ENCODE results near the gene TECR.
"Not testable (repeated sequence)": the region's sequence is repeated elsewhere in the genome, so short reads cannot be mapped to it uniquely, and the experiment has no call there.

Gene TECR, protein sequence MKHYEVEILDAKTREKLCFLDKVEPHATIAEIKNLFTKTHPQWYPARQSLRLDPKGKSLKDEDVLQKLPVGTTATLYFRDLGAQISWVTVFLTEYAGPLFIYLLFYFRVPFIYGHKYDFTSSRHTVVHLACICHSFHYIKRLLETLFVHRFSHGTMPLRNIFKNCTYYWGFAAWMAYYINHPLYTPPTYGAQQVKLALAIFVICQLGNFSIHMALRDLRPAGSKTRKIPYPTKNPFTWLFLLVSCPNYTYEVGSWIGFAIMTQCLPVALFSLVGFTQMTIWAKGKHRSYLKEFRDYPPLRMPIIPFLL

GRCh38 chr19:14529254-14530004 is at the start of gene TECR:
Gene TECR (plus strand): TSS chr19:14529594. CDS start chr19:14529697, 103 bp downstream.
- DNase-seq, result peak; percentile 99

DNA sequence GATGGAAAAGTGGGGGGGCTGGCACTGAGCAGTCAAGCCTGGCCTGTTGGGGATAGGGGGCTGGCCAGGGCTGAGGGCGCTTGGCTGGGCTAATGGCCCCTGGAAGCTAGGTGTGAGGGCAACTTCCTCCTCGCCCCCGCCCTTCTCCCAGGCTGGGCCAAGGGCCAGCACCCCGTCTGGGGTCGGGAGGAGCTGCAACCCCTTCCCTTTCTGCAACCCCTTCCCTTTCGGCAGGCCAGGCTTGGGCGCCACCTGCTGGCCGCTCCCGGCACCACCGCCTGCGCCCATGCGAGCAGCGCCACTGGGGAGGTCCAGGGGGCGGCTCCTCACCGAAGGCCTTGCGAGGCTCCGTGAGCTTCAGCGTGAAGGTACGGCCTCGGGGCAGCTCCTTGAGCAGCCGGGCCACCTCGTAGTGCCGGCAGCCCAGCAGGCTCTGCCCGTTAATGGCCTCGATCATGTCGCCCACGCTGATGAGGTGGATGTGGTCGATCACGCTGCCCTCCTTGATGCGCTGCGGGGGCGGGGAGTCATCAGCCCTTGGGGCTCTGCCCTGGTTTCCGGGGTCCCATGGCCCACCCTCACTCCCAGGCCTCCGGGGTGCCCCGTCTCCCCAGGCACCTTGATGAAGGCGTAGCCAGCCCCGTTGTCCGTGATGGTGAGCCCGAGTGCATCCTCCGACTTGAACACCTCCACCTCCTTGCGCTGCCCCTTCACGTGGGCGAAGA is 49.3 kb upstream of the TECR start:
- DNase-seq, result no peak

- DNase-seq, result no peak
Observed at GRCh38 chr19:14480700-14481079, 48.7 kb upstream of the TECR start.

DNA sequence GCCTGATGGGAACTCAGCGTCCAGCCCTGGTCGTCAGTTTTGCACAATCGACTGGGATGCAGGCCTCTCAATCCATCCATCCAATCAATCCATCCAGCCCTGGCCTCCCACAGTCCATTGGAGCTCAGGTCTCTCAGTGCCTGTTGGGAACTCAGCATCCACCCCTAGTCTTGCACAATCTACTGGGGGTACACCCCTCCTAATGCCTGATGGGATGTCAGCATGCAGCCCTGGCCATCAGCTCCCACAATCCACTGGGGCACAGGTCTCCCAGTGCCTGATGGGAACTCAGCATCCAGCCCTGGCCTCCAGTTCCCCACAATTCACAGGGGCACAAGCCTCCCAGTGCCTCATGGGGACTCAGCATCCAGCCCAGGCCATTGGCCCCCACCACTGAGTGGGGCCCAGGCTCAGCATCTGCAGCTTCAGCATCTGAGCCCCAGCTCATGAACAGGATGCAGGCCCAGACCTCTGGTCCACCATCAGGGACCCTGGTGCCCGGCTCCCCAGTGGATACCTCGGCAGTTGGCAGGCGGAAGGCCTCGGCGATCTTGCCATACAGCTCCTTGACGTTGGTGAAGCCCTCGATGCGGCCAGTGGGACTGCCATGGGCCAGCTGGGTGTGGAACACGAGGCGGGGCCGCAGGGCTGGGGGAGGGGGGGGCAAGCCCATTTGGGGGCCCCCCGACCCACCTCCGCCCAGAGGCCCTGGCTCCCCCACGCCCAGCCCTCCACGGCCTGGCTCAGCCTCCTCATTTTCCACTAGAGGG is 47.0 kb upstream of the TECR start:
- no peak for DNase-seq

- DNase-seq, result no peak
Observed at GRCh38 chr19:14487370-14488125, 41.8 kb upstream of the TECR start.

- DNase-seq, result no peak
Observed at GRCh38 chr19:14492756-14493337, 36.5 kb upstream of the TECR start.

DNA sequence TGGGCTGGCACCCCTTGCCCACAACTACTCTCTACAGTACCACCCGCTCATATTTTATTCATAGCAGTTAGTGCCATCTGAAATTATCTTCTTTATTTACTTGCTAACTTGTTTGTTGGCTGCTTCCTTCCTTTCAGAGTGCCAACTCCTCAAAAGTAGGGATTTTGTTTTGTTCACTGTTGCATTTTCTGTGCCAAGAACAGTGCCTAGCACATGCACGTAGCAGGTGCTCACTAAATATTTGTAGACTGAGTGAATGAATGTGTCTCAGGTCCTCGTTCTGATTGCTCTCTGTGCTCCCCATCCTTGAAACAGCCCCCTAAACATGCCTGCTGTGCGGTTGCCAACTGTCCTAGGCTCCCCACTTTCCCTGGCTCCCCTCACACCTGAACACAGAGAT is 35.0 kb upstream of the TECR start:
- DNase-seq, result no peak

DNA sequence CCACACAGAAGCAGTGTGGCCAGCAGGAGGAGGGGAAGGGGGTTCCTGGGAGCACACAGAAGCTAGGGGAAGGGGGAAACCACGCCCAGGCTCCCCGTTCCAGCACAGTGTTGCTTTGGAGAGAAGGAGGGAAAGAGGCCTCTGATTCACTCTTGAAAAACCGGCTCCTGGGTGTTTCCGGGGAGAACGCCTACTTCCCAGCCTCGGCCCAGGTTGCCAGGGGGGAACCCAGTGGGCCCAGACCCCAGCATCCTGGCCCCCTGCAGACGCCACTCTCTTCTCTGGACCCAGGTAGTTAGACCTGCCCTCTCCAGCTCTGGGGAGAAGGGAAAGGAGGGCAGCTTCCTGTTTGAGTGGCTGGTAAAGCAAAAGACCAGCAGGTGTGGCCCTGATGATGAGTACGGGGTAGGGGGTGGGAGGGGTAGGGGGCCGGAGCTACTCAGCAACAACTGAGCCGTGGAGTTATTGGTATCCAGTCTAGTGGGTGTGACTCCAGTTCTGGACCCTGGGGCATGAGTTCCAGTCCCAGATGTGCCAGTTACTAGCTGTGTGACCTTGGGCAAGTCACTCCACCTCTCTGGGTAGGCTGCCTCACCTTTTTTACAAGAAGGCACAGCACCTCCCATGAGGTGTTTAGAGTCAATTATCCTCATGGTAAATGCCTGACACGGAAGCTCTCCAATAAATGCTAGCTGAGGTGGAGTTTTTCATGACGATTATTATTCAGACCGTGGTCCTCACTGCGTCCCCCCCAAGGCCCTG is 34.3 kb upstream of the TECR start:
- DNase-seq, result no peak

GRCh38 chr19:14495672-14496028 is 33.7 kb upstream of the TECR start:
- DNase-seq, result no peak

DNA sequence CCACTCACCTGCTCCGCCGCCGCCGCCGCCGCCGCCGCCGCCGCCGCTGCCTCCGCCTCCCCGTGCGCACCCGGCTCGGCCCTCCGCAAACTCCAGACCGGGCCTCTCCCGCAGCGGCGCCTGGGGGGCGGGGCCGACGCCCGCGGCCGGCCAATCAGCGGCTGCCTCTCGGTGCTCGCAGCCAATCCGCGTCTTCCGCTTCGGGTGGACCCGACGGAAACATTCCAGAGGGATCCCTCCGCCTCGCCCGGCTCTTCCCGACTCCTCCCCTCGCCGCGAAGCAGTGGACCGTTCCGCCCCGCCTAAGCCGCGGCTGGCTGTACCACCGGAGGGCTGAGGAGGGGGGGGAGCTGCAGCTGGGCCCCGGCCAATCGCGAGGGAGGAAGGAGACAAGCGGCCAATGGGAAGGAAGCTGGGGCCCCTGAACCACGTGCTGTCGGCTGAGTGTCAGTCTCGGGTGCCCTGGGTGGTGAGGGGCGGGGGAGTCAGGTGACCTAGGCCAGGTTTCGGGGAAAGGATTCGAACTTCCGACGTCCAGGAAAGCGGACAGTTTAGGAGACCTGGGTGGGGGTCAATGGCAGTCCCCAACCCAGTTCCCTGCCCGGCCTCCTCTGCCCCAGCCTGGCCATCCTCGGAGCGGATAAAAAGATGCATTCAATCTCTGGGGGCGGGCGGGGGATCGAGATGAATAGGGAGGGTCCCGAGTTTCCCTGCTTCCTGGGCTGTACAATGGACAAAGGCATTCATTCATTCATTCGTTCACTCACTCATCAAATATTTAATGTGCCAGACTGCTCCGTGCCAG is 33.2 kb upstream of the TECR start, which contains the start of gene GIPC1:
Gene GIPC1 (minus strand): TSS at position 99 of the 805 bp plus-strand sequence. CDS start 13,151 bp downstream, outside the sequence.
- peak; percentile 98 for DNase-seq

- DNase-seq, result peak; percentile 40
Observed at GRCh38 chr19:14496834-14497227, 32.6 kb upstream of the TECR start.

DNA sequence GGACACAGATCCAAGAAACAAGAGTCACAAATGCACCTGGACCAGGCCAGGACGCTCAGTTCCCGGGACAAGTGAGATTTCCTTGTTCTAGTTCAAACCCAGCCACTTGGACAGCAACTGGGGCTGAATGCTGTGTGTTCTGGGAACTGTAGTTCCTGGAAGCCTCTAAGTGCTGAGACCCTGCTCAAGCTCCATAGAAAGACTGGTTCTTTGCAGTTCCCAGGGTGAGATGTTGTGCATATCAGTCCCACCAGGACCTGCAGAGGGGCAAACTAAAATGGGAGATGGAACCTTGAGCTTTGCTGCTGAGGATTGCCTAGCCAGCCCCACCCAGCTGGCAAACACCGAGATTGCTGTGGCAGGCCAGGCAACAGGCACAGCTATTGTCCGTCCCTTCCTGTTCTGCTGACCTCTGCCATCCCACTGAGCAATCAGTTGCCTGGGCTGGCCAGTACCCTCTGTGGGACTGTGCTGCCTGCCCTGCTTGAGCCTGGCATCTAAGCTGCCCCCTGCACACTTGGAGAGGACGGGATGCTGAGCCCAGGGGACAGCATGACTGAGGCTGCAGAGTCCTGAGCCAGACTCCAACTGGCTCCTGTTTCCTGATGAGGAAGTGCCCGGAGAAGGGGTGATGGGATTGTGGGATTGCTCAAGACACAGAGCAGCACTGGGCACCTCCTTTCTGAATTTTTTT is 32.0 kb upstream of the TECR start:
- DNase-seq, result no peak

DNA sequence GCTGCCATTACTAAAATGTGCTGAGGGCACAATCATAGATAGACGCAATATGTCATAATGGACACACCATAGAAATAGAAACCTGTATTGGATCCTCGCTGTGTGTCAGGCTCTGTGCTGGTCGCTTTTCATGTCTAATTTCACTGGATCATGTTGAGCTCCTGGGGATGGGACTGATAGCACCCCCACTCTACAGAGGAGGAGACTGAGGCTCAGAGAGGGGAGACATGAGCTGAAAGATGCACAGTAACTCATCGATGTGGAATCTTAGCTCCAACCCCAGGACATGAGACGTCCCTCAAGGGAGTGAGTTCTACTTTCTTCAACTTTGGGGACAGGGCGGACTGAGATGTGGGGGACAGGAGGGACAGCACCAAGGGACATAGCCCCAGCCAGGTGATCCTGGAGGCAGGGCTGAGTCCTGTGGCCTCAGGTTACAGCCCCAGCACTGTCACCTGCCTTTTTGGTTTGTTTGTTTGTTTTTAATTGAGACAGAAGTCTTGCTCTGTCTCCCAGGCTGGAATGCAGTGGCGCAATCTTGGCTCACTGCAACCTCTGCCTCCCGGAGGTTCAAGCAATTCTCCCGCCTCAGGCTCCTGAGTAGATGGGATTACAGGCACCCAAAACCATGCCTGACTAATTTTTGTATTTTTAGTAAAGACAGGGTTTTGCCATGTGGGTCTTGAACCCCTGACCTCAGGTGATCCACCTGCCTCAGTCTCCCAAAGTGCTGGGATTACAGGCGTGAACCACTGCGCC is 26.9 kb upstream of the TECR start:
- DNase-seq, result no peak

- DNase-seq, result no peak
Observed at GRCh38 chr19:14503285-14503684, 26.1 kb upstream of the TECR start.

DNA sequence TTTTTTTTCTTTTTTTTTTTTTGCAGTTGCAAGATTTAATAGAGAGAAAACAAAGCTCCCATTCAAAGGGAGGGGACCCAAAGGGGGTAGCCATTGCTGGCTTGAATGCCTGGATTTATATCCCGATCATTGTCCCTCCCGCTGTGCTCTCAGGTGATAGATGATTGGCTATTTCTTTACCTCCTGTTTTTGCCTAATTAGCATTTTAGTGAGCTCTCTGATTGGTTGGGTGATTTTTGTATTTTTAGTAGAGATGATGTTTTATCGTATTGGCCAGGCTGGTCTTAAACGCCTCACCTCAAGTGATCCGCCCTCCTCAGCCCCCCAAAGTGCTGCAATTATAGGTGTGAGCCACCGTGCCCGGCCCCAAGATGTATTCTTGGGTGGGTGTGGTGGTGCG is 24.8 kb upstream of the TECR start:
- DNase-seq, result not testable (repeated sequence)

GRCh38 chr19:14505488-14506239 is 23.7 kb upstream of the TECR start:
- DNase-seq, result peak; percentile 11

DNA sequence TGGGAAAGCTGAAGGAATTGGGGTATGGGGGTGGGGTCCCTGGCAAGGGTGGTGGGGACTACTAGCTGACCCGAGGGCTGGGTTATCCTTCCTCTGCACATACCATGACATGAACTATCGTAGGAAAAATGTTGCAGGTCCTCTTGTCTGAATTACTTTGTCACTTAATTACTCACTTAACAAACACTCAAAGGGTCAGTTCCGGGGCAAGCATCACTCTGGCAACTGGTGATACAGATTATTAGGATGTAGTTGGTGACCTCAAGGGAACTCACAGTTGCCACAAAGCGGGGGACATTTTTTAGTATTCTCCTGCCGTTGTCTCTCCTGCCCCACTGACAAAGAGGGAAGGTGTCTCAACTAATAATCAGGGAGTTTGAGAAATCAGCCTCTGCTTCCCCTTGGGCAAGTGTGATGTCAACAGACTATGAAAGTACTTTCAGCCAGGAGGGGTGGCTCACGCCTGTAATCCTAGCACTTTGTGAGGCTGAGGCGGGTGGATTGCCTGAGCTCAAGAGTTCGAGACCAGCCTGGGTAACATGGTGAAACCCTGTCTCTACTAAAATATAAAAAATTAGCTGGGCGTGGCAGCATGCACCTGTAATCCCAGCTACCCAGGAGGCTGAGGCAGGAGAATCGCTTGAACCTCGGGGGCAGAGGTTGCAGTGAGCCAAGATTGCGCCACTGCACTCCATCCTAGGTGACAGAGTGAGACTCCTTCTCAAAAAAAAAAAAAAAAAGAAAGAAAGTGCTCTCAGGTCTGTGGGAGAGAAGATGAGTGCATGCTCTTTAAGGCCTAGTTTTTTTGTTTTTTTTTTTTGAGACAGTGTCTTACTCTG is 21.5 kb upstream of the TECR start:
- DNase-seq, result no peak
